NCI-H1694 treated with DMSO at 0.1 percent for 48 hours (cell line): ENCODE measurements around the gene ANO7.
"Not testable (repeated sequence)": the region's sequence is repeated elsewhere in the genome, so short reads cannot be mapped to it uniquely, and the experiment has no call there.

Experiments used
- DNase-seq: peaks from one replicate; lab custom pipeline; 2025; lab: John Stamatoyannopoulos, UW

ANO7 gene

GRCh38 chr2:241190291-241190981 lies 2.0 kb downstream of the ANO7 start:
- DNase-seq: no peak

DNA sequence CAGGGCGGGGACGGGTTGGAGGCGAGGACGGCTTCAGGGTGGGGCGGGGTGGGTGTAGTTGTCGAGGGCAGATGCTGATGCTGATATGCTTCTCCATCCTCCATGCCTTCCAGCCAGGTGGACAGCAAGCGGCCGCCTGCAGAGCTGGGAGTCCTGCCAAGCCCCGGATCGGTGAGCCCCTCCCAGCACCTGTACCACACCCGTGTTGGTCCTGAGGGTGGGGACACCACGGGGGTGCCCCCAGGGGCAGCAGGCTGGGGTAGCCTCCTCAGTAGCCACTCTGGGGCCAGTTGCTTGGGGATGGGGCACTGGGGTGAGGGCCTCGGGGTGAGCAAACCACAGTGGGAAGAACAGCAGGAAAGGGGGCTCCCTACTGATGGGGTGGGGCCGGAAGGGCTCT lies 2.6 kb downstream of the ANO7 start:
- no peak for DNase-seq

GRCh38 chr2:241193271-241193670 lies 4.8 kb downstream of the ANO7 start:
- DNase-seq: no peak

DNA sequence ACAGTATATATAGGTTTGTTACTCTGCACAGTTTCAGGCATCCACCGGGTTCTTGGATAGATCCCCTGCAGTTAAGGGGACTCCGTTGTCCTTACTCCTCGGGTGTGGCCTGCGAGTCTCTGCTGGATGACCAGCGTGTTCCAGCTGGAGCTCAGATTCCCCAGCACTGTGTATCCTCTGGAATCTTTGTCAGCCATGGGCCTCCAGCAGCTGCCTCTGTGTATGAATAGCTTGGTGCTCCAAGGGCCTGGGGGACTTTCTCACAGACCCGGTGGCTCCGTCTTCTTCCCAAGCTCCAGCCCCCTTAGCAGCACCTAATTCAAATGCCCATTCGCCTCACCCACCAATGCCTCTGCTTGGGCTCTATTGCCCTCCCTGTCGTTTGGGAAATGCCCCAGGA lies 6.3 kb downstream of the ANO7 start:
- DNase-seq: no peak

- no peak for DNase-seq
Measured at GRCh38 chr2:241195506-241196130, 7.1 kb downstream of the ANO7 start.

DNA sequence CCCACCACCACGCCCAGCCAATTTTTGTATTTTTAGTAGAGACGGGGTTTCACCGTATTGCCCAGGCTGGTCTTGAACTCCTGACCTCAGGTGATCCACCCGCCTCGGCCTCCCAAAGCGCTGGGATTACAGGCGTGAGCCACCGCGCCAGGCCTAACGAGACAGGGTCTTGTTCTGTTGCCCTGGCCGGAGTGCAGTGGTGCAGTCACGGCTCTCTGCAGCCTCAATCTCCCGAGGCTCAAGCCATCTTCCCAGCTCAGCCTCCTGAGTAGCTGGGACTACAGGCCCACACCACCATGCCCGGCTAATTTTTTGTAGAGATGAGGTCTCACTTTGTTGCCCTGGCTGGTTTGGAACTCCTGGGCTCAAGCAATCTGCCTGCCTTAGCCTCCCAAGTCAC lies 8.8 kb downstream of the ANO7 start:
- not testable (repeated sequence) for DNase-seq

- DNase-seq: no peak
Measured at GRCh38 chr2:241197947-241198346, 9.5 kb downstream of the ANO7 start.

- DNase-seq: no peak
Measured at GRCh38 chr2:241198381-241199279, 10.2 kb downstream of the ANO7 start.

DNA sequence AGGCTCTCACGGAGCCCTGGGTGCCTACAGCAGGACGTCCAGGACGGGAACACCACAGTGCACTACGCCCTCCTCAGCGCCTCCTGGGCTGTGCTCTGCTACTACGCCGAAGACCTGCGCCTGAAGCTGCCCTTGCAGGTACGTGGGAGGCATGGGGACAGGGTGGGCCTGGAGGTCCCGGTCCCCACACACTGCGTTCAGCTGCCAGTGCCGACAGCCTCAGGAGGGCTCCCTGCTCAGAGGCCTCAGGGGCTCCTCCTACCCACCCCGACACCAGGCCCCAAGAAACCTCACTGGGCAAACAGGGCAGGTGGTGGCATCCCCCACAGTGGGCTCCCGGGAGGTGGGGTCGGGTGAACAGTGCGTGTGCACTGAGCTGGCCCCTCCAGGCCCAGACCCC lies 10.8 kb downstream of the ANO7 start:
- DNase-seq: no peak

DNA sequence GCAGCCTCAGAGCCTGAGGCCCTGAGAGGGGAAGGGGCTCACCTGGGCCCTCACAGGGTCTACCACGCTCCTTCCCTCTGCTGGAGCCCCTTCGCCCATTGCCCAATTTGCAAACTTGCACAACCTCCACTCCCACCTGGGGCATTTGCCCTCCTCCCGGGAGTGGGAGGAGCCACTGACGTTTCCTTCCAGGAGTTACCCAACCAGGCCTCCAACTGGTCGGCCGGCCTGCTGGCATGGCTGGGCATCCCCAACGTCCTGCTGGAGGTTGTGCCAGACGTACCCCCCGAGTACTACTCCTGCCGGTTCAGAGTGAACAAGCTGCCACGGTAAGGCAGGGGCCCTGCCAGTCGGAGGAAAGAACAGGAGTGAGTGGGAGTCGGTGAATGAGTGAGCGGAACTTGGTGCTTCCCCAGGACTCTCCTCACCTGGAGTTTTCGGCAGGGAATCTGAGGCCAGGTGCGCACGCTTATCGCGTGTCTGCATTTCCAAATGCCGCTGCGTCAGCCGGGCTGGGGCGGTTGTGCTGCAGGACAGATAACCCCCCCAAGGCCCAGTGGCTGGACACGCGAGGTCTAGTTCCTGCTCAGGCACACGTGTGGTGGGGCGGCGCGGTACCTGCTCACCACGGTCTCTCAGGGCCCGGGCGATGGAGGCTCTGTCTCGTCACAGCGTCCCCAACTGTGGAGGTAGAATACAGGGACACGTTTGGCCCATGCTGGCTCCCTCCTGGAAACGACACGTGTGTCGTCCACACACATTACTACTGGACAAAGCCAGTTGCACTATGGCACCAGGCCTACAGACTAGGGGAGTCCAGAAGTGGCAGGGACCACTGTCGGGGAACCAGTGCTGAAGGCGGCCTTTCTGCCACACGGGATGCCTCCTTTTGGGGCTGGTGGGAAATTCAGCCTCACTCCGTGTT lies 11.7 kb downstream of the ANO7 start:
- no peak for DNase-seq

DNA sequence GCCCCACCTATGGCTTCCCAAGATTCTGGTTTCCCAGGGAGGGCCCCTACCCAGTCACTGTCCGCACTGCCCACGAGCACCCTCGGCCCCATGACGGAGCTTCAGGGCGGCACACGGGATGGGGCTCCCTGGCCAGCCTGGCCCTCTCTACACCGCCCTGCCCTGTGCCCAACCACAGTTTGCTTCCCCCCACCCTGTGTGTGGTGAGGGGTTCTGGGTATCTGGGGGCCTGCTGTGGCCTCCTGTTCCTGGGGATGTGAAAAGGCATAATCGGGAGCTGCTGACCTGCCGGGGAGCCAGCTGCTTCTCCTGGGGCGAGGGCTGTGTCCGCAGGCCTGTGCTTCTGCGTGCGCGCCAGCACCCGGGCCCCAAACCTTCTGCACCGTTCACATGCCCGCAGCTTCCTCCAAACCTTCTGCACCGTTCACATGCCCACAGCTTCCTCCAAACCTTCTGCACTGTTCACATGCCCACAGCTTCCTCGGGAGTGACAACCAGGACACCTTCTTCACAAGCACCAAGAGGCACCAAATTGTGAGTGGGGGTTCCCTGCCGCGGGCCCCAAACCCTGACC lies 12.4 kb downstream of the ANO7 start:
- DNase-seq: no peak

DNA sequence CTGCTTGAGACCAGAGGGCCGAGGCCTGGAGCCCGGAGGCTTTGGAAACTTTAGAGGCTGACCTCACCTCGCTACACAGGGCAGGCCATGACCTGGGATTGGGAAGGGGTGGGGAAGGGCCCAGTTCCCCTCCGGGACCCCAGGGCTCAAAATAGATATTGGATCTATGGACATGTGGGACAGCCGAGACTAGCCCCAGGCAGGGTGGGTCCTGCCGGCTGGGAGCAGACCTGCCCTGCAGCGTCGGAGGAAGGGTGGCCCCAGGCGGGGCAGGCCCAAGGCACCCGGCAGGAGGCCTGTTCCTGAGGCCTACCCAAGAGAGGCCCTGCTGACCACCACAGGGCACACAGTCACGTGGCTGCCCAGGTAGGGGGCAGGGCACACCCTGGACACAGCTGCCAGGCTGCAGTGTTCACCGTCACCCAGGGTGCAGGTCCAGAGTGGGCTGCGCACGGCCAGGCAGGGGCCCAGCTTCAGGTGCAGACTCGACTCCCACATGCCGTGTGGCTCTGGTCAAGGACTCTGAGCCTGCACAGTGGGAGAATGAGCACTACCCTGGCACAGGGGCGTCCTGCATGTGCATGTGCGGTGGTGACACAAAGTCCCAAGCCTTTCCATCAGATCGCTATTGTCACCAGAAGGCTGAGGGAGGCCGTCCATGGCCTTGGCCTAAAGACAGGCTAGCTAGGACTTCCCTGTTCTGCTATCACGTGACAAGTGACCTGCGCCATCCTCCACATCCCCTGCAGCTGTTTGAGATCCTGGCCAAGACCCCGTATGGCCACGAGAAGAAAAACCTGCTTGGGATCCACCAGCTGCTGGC lies 13.2 kb downstream of the ANO7 start:
- no peak for DNase-seq

DNA sequence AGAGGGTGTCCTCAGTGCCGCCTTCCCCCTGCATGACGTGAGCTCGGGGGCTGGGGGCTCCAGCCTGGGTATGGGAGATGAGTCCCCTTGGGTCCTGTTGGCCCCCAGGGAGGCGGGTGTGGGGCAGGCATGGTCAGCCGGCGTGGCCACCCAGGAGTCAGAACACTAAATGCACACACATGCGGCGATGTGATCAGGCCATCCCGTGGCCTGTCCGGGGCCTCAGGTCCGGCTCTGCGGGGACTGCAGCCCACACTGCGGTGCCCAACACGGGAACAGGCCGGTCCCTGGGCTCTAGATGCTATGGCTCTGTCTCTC lies 13.8 kb downstream of the ANO7 start:
- no peak for DNase-seq

DNA sequence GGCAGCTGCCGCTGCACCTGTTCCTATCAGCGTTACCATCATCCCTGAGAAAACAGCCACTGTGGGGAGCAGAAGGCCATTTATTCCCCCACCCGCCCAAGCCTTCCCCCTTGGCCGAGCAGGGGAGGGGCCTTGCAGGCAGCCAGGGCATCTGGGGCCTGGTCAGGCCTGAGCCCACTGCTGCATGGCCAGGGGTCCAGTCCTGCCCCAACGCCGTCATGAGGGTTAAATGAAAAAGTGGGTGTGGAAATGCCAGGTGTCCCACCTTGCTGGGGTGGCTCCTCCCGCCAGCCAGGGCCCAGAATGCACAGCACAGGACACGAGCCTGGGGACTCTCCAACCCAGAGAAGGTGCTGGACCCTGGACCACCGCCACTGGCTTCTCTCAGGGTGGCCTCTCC lies 14.2 kb downstream of the ANO7 start:
- no peak for DNase-seq

DNA sequence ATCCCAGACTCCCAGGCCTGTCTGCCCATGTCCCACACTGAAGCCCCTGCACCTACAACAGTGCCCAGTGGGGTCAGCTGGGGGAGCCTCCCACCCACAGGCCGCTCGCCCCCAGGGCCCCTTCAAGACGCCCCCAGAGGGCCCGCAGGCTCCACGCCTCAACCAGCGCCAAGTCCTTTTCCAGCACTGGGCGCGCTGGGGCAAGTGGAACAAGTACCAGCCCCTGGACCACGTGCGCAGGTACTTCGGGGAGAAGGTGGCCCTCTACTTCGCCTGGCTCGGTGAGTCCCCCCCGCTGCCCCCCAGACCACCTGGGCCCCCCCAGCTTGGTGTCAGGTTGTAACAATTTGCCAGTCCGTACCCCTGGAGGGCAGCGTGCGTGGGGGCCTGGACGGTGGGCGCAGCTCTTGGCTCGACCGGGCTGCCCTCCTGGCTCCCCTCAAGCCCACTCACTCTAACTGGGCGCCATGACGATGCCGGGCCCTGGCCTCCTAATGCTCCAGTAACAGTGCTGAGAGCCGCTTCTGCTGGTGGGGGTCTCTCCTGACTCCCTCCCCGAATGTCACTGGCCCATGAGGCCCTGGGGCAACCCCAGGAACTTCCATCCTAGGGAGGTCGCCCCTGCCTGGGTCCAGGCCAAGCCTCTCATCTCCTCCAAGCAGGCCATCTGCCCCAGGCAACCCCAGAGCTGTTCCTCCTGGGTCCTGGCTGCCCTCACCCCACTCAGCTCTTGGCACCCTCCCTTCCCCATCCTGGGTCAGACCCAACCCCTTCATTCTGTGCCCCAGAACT lies 14.9 kb downstream of the ANO7 start:
- no peak for DNase-seq

DNA sequence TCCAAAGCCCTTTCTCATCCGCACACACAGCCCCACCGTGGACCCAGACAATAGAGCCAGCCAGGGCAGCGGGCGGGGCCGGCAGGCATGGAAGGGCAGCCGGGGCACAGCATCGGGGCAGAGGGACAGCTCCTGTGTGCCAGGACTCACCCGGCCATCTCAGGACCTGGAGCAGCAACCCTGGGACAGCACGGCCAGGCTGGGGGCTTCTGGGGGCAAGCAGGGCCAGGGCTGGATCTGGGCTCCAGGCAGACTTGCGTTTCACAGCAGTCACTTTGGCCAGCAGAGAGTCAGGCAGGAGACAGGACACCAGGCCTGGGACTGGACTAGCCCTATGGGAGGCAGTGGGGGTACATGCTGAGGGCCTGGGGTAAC lies 15.5 kb downstream of the ANO7 start:
- no peak for DNase-seq

DNA sequence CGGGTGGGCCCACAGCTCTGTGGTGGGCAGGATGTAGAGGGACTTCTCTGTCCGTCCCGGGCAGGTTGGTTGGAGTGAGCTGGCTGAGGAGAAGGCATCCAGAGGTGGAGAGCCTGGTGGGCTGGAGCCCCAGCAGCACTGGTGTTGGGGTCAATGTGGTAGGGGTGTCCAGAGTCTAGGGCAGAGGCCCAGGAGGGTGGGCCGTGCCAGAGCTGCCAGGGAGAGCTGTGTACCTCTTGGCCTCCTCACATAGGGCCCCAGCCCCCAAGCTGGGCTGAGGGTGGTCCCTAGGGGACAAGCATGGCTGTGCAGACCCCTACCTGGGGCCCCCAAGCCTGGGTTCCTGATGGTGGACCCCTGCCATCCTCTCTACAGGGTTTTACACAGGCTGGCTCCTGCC lies 16.0 kb downstream of the ANO7 start:
- no peak for DNase-seq

GRCh38 chr2:241205086-241205485 lies 16.6 kb downstream of the ANO7 start:
- no peak for DNase-seq

- DNase-seq: no peak
Measured at GRCh38 chr2:241207151-241207550, 18.7 kb downstream of the ANO7 start.

GRCh38 chr2:241207641-241208040 lies 19.2 kb downstream of the ANO7 start:
- DNase-seq: no peak
